Measurements from ENCODE around the gene PI4KA. TPM values are rescaled to one million over a fixed set of nuclear protein-coding genes. Genes with fewer than 3 reads are reported as not detected.

Gene PI4KA
- total and polyA plus RNA-seq, 2 of the 13 experiments (the other 11 are each of a cell fraction or from before 2014, with no cell fraction given): 27.4 to 56.4 TPM

DNA sequence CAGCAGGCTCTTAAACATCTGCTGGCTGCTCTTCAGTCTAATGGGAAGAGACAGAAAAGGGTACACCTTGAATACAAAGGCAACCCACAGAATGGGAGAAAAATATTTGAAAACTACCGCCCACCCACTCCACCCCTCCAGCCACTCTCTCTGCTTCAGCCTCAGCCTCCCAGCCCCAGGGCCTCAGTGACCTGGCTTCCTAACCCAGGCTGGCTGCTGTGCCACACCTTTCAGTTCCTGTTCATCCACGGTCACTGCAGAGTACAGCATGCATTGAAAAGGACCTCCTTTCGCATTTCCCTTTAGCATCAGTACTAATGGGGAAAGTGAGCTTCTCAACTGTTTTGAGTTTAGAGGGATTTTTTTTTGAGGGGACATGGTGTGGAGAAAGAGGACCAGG lies 113.5 kb downstream of the PI4KA start:
- TF ChIP-seq RFX1 (IDR thresholded peaks at IDR 0.05): no peak
- TF ChIP-seq, protein P1, sequence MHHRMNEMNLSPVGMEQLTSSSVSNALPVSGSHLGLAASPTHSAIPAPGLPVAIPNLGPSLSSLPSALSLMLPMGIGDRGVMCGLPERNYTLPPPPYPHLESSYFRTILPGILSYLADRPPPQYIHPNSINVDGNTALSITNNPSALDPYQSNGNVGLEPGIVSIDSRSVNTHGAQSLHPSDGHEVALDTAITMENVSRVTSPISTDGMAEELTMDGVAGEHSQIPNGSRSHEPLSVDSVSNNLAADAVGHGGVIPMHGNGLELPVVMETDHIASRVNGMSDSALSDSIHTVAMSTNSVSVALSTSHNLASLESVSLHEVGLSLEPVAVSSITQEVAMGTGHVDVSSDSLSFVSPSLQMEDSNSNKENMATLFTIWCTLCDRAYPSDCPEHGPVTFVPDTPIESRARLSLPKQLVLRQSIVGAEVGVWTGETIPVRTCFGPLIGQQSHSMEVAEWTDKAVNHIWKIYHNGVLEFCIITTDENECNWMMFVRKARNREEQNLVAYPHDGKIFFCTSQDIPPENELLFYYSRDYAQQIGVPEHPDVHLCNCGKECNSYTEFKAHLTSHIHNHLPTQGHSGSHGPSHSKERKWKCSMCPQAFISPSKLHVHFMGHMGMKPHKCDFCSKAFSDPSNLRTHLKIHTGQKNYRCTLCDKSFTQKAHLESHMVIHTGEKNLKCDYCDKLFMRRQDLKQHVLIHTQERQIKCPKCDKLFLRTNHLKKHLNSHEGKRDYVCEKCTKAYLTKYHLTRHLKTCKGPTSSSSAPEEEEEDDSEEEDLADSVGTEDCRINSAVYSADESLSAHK (CRISPR knock-in tag; IDR thresholded peaks at IDR 0.05; ENCODE audit: borderline replicate concordance): no peak
- no peak for TF ChIP-seq MXD3 (CRISPR knock-in tag; IDR thresholded peaks at IDR 0.05)
- no peak for TF ChIP-seq TRIM24 (CRISPR knock-in tag; IDR thresholded peaks at IDR 0.05)
- TF ChIP-seq, protein P2, sequence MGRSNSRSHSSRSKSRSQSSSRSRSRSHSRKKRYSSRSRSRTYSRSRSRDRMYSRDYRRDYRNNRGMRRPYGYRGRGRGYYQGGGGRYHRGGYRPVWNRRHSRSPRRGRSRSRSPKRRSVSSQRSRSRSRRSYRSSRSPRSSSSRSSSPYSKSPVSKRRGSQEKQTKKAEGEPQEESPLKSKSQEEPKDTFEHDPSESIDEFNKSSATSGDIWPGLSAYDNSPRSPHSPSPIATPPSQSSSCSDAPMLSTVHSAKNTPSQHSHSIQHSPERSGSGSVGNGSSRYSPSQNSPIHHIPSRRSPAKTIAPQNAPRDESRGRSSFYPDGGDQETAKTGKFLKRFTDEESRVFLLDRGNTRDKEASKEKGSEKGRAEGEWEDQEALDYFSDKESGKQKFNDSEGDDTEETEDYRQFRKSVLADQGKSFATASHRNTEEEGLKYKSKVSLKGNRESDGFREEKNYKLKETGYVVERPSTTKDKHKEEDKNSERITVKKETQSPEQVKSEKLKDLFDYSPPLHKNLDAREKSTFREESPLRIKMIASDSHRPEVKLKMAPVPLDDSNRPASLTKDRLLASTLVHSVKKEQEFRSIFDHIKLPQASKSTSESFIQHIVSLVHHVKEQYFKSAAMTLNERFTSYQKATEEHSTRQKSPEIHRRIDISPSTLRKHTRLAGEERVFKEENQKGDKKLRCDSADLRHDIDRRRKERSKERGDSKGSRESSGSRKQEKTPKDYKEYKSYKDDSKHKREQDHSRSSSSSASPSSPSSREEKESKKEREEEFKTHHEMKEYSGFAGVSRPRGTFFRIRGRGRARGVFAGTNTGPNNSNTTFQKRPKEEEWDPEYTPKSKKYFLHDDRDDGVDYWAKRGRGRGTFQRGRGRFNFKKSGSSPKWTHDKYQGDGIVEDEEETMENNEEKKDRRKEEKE (IDR thresholded peaks at IDR 0.05): no peak
- TF ChIP-seq, protein P3, sequence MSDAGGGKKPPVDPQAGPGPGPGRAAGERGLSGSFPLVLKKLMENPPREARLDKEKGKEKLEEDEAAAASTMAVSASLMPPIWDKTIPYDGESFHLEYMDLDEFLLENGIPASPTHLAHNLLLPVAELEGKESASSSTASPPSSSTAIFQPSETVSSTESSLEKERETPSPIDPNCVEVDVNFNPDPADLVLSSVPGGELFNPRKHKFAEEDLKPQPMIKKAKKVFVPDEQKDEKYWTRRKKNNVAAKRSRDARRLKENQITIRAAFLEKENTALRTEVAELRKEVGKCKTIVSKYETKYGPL (CRISPR knock-in tag; IDR thresholded peaks at IDR 0.05): no peak
- TF ChIP-seq HNF4A (CRISPR knock-in tag; IDR thresholded peaks at IDR 0.05): no peak
- TF ChIP-seq ZNF660 (CRISPR knock-in tag; IDR thresholded peaks at IDR 0.05; ENCODE audit: borderline replicate concordance, low read depth): no peak
- TF ChIP-seq GTF3A (CRISPR knock-in tag; conservative IDR thresholded peaks at IDR 0.05): no peak
- TF ChIP-seq, protein P4, sequence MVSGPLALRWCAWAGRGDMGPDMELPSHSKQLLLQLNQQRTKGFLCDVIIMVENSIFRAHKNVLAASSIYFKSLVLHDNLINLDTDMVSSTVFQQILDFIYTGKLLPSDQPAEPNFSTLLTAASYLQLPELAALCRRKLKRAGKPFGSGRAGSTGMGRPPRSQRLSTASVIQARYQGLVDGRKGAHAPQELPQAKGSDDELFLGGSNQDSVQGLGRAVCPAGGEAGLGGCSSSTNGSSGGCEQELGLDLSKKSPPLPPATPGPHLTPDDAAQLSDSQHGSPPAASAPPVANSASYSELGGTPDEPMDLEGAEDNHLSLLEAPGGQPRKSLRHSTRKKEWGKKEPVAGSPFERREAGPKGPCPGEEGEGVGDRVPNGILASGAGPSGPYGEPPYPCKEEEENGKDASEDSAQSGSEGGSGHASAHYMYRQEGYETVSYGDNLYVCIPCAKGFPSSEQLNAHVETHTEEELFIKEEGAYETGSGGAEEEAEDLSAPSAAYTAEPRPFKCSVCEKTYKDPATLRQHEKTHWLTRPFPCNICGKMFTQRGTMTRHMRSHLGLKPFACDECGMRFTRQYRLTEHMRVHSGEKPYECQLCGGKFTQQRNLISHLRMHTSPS (CRISPR knock-in tag; IDR thresholded peaks at IDR 0.05; ENCODE audit: low read depth): no peak
- FAIRE-seq (no peak), DNase-seq (ENCODE audit: low spot score) (no peak), ATAC-seq (no peak)
- H3K9ac ChIP-seq (ENCODE audit: insufficient read depth, low read depth, low read length): no peak overlapping the region
- H3K9me3 ChIP-seq (ENCODE audit: low read length): no peaks in the 10 kb centered on the region
- ChIA-PET CTCF (ENCODE audit: low intra/inter-chr PET ratio, low total read pairs) (no interaction called here), POLR2A (no interaction called here)
- BruUV-seq (replicated peaks): no TSS peak
- H3K79me2 ChIP-seq (ENCODE audit: insufficient read depth, low read length): no peaks in the 10 kb centered on the region
- intact Hi-C loops (cut with micrococcal nuclease; ENCODE audit: unreplicated experiment) (no loop called here), in situ Hi-C loops (cut with HindIII; ENCODE audit: extremely low pct_ligation_motif_present, low pct_unique_long_range_greater_than_20kb) (no loop called here)
- no peaks in the 10 kb centered on the region for H3K27me3 ChIP-seq (ENCODE audit: control insufficient read depth in 1 of 2, insufficient read depth in 2 of 2, low read length in 2 of 2)
- no peaks in the 10 kb centered on the region for H3K4me1 ChIP-seq (ENCODE audit: insufficient read depth, low read length)
- H3K4me3 ChIP-seq (replicated peaks in 1 of 3; ENCODE audit: insufficient read depth in 1 of 3, low read depth in 2 of 3, low read length in 3 of 3): no peak overlapping the region
- H2AFZ ChIP-seq (ENCODE audit: low read length): no peak overlapping the region
- 93% methylated on average over 3 of the region's 3 CpGs for WGBS (ENCODE audit: low lambda C conversion rate)
- no peak overlapping the region for H3K4me2 ChIP-seq (ENCODE audit: low read depth, low read length)
- H3K27ac ChIP-seq (ENCODE audit: extremely low read length, insufficient read depth, low read length): no peak overlapping the region
- no peaks in the 10 kb centered on the region for H4K20me1 ChIP-seq (ENCODE audit: insufficient read depth, low read length)
- H3K36me3 ChIP-seq (replicated peaks in 1 of 2; ENCODE audit: control insufficient read depth in 1 of 2, insufficient read depth in 2 of 2, low read length in 2 of 2): peaks cover 4 to 38% of the 10 kb centered on the region in 2 experiments; a peak in 3 of 5 replicates

Measured in HepG2 (cell line).